ENCODE results near the gene WASF2.

- TF ChIP-seq CTCF (conservative IDR thresholded peaks at IDR 0.05 in 1 of 2, IDR thresholded peaks at IDR 0.05 in 1 of 2; ENCODE audit: low read depth in 1 of 2, low read length in 2 of 2) (no peak), EZH2 (IDR thresholded peaks at IDR 0.05; ENCODE audit: low read length, missing control alignments) (no peak)
These were observed 23.6 kb upstream of the WASF2 start for GRCh38 chr1:27513528-27513927.
